Measurements from ENCODE around the gene UBN1.

DNA sequence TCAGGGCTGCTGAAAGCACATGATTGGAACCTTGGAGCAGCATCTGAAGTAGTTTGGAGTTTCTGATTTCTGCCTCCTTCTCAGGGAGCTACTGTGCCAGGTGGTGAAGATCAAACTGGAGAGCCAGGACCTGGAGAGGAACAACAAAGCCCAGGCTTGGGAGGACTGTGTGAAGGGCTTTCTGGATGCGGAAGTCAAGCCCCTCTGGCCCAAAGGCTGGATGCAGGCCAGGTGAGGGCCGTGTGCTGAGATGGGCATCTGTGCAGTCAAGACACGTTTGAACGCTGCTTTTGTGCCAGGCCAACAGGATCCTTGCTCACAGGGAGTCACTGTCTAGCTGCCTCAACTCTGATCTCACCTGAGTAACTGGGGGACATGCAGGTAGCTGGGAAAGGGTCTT is 23.8 kb downstream of the UBN1 start:
- TF ChIP-seq, protein P1, sequence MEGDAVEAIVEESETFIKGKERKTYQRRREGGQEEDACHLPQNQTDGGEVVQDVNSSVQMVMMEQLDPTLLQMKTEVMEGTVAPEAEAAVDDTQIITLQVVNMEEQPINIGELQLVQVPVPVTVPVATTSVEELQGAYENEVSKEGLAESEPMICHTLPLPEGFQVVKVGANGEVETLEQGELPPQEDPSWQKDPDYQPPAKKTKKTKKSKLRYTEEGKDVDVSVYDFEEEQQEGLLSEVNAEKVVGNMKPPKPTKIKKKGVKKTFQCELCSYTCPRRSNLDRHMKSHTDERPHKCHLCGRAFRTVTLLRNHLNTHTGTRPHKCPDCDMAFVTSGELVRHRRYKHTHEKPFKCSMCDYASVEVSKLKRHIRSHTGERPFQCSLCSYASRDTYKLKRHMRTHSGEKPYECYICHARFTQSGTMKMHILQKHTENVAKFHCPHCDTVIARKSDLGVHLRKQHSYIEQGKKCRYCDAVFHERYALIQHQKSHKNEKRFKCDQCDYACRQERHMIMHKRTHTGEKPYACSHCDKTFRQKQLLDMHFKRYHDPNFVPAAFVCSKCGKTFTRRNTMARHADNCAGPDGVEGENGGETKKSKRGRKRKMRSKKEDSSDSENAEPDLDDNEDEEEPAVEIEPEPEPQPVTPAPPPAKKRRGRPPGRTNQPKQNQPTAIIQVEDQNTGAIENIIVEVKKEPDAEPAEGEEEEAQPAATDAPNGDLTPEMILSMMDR (IDR thresholded peaks at IDR 0.05) = no peak
- TF ChIP-seq POLR2A (IDR thresholded peaks at IDR 0.05) = no peak

All from esophagus squamous epithelium (tissue), 4 donors.